ENCODE measurements around the gene SOD3. TPM values are rescaled to one million over a fixed set of nuclear protein-coding genes. Genes with fewer than 3 reads are reported as not detected.

Gene SOD3
- total RNA-seq, 2 donors from 2014 or later, result not detected

DNA sequence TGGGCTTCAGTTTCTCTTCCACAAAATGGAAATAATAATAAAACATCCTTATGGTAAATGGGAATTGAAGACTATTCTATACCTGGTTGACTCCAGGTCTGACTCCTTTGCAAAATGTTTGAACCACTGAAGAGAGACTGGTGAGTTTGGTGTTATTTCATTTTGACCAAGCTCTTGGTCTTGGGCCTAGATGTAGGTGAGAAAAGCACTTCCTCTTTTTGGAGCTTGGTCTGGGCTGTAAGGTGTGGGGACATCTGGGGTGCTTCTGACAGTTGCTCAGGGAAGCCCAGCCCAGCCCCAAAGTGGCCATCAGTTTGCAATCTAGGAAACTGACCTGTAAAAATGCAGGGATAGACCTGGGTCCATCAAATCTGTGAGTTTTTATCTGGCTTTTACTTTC lies 26.8 kb upstream of the SOD3 start:
- H3K27me3 Mint-ChIP-seq, result peaks cover 5% of the 10 kb centered on the region
- ATAC-seq (no peak), DNase-seq (no peak)
- H3K36me3 Mint-ChIP-seq (ENCODE audit: low read depth), result peaks cover 3% of the 10 kb centered on the region
- H3K4me3 Mint-ChIP-seq, result no peak overlapping the region
- no peaks in the 10 kb centered on the region for H3K4me1 Mint-ChIP-seq
- H3K9me3 ChIP-seq (ENCODE audit: control insufficient read depth, low read length, poor library complexity, severe bottlenecking), result no peaks in the 10 kb centered on the region
- no peak overlapping the region for H3K27ac Mint-ChIP-seq

DNA sequence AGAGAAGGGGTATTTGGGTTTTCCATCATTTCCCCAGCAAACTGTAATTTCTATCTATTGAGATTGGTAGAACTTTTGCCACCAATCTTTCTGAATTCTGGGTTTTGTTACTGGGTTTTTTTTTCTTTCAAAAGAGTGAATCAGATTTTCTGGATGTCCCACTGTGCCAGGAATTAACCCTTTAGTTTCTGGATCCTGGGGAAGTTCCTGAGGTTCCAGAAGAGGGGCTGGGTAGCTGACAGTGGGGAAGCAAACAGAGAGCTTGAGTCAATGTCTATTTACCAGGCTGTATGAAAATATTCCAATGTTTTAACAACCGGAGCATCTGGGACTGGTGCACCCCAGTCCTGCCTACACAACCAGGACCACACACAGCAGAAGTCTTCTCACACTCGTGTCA lies 25.8 kb upstream of the SOD3 start:
- no peak for ATAC-seq

DNA sequence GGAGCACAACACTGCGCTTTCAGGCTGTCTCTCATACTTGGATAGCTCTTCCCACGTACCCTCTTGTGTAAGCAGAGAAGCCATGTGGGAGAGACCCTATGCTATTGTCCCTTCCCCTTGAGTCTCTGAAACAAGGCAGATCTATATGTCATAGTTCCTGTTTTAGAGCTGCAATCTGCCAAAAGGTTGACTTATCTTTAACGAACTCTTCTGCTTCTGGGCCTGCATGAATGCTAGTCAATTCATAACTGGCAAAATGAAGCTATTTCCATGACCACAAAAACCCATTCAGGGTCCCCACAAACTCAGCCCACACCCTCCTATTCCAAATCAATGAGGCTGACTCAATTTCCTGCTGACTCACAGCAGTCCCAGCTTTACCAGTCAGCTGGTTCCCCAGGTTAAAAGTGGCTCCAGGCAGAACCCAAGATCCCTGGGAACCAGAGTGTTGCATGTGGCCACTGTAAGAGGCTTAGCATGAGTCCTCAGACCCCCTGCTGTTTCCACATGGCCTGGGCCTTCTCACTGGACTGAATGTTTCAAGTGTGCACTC lies 25.3 kb upstream of the SOD3 start:
- no peak overlapping the region for H3K4me3 Mint-ChIP-seq
- no peak for ATAC-seq

More for the DNA sequence above, 25.8 kb upstream of the SOD3 start:
- peaks cover 5% of the 10 kb centered on the region for H3K27me3 Mint-ChIP-seq
- no peak overlapping the region for H3K27ac Mint-ChIP-seq
- H3K36me3 Mint-ChIP-seq (ENCODE audit: low read depth), result peaks cover 3% of the 10 kb centered on the region
- H3K4me1 Mint-ChIP-seq, result no peaks in the 10 kb centered on the region
- H3K9me3 ChIP-seq (ENCODE audit: control insufficient read depth, low read length, poor library complexity, severe bottlenecking), result no peaks in the 10 kb centered on the region
- no peak overlapping the region for H3K4me3 Mint-ChIP-seq
- DNase-seq, result no peak

DNA sequence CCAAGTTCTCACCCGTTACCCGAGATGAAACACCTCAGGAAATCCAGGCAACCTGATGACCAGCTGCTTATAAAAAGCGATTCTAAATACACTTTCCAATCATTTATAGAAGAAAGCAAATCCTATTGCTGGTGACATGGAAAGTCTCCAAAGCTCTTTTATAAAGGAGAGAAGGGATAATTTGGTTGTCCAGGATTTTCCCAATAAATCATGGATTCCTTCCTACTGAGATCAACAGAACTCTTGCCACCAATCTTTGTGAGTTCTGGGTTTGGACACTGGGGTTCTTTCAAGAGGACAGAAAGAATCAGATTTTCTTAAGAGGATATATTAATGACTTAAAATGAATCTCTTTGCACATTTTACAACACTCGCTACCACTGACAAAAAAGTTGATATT lies 24.7 kb upstream of the SOD3 start:
- DNase-seq (no peak), ATAC-seq (no peak)
- no peaks in the 10 kb centered on the region for H3K4me1 Mint-ChIP-seq
- H3K36me3 Mint-ChIP-seq (ENCODE audit: low read depth), result peaks cover 3% of the 10 kb centered on the region
- H3K4me3 Mint-ChIP-seq, result no peak overlapping the region
- H3K9me3 ChIP-seq (ENCODE audit: control insufficient read depth, low read length, poor library complexity, severe bottlenecking), result no peaks in the 10 kb centered on the region
- peaks cover 5% of the 10 kb centered on the region for H3K27me3 Mint-ChIP-seq
- no peak overlapping the region for H3K27ac Mint-ChIP-seq

More for the DNA sequence above, 25.3 kb upstream of the SOD3 start:
- Mint-ChIP-seq H3K4me1 (no peaks in the 10 kb centered on the region), H3K36me3 (ENCODE audit: low read depth) (peaks cover 3% of the 10 kb centered on the region), H3K27ac (no peak overlapping the region), H3K27me3 (peaks cover 5% of the 10 kb centered on the region)
- DNase-seq, result no peak
- no peaks in the 10 kb centered on the region for H3K9me3 ChIP-seq (ENCODE audit: control insufficient read depth, low read length, poor library complexity, severe bottlenecking)

DNA sequence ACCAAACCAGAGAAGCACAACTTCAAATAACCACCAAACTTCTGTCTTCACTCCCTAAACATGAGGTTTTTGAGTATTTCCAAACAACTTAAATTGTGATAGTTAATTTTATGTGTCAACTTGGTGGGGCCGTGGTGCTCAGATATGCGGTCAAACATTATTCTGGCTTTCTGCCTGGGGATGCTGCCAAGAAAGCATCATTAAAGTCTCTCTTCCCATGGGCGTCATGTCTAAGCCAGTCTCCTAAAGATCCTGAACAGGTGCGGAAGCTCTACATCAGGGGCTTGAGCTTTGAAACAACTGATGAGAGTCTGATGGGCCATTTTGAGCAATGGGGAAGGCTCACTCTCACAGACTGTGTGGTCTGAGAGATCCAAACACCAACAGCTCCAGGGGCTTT lies 24.1 kb upstream of the SOD3 start:
- Mint-ChIP-seq H3K4me3 (no peak overlapping the region), H3K27ac (no peak overlapping the region), H3K4me1 (no peaks in the 10 kb centered on the region), H3K36me3 (ENCODE audit: low read depth) (peaks cover 3% of the 10 kb centered on the region), H3K27me3 (peaks cover 5% of the 10 kb centered on the region)
- DNase-seq (no peak), ATAC-seq (no peak)
- no peaks in the 10 kb centered on the region for H3K9me3 ChIP-seq (ENCODE audit: control insufficient read depth, low read length, poor library complexity, severe bottlenecking)

DNA sequence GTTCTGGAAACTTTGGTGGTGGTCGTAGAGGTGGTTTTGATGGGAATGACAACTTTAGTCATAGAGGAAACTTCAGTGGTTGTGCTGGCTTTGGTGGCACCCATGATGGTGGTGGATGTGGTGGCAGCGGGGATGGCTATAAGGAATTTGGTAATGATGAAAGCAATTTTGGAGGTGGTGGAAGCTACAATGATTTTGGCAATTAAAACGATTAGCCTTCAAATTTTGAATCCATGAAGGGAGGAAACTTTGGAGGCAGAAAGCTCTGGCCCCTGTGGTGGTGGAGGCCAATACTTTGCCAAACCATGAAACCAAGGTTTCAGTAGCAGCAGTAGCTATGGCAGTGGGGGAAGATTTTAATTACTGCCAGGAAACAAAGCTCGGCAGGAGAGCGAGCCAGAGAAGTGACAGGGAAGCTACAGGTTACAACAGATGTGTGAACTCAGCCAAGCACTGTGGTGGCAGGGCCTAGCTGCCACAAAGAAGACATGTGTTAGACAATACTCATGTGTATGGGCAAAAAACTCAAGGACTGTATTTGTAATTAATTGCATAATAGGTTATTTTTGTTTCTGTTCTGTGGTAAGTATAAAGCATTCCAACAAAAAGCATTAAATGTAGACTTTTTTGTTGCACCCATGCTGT lies 23.2 kb upstream of the SOD3 start:
- Mint-ChIP-seq H3K36me3 (ENCODE audit: low read depth) (peaks cover 3% of the 10 kb centered on the region), H3K4me3 (no peak overlapping the region), H3K4me1 (no peaks in the 10 kb centered on the region), H3K27ac (no peak overlapping the region), H3K27me3 (peaks cover 5% of the 10 kb centered on the region)
- no peaks in the 10 kb centered on the region for H3K9me3 ChIP-seq (ENCODE audit: control insufficient read depth, low read length, poor library complexity, severe bottlenecking)
- DNase-seq, result no peak
- no peak for ATAC-seq

DNA sequence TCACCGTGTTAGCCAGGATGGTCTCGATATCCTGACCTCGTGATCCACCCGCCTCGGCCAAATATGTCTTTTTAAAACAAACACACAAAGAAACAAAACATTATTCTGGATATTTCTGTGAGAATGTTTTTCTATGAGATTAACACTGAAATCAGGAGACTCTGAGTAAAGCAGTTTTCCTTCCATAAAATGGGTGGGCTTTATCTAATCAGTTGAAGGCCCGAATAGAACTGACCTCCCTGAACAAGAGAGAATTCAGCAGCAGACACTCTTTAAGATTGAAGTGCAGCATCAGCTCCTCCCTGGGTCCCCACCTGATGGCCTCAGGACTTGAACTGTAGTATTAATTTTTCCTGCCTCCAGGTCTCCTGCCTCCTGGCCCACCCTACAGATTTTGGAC lies 22.4 kb upstream of the SOD3 start:
- no peak for DNase-seq
- H3K9me3 ChIP-seq (ENCODE audit: control insufficient read depth, low read length, poor library complexity, severe bottlenecking), result no peaks in the 10 kb centered on the region
- Mint-ChIP-seq H3K36me3 (ENCODE audit: low read depth) (peaks cover 3% of the 10 kb centered on the region), H3K27me3 (peaks cover 5% of the 10 kb centered on the region), H3K4me3 (no peak overlapping the region), H3K4me1 (no peaks in the 10 kb centered on the region), H3K27ac (no peak overlapping the region)
- no peak for ATAC-seq

DNA sequence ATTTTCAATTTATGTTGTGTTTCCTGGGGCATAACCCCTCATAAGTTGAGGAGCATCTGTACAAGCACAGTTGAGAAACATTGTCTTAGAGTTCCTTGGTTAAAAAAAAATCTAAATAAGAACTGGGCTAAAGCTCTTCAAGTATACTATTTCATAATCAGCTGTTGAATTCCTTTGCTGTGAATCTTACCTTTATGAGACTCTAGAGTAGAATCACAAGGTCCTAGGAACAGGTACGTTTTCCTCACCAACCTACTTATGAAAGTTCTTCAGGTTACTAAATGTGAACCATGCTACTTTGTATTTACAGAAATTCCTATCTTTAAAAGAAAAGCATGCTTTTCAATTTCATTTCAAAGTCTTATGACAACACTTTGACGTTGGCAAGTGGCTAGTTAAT lies 20.9 kb upstream of the SOD3 start:
- Mint-ChIP-seq H3K4me1 (no peaks in the 10 kb centered on the region), H3K4me3 (no peak overlapping the region), H3K36me3 (ENCODE audit: low read depth) (peaks cover 3% of the 10 kb centered on the region), H3K27ac (no peak overlapping the region), H3K27me3 (peaks cover 5% of the 10 kb centered on the region)
- H3K9me3 ChIP-seq (ENCODE audit: control insufficient read depth, low read length, poor library complexity, severe bottlenecking), result no peaks in the 10 kb centered on the region
- DNase-seq (no peak), ATAC-seq (no peak)

DNA sequence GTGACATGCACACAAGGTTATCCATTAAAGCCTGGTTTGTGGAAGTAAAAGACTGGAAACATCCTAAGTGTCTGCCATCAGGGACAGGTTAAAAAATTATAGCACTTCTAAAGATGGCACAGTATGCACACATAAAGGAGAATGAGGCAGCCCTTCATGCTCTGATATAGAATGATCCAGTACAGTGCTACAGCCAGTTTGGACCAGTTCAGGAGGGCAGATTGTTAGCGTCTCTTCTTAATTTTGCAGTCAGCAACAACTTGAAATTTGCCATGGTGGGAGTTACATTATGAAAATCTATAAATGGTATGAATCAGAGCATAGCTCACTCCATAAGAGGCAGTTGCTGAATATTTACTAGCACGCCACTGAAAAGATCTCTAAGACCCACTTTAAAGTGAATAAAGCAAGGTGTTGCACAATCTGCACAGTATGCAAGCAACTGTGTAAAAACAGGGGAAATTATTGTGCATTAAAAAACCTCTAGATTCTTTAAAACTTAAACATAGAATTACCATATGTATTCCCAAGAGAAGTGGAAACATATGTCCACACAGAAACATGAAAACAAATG lies 20.3 kb upstream of the SOD3 start:
- DNase-seq (no peak), ATAC-seq (no peak)
- no peak overlapping the region for H3K27ac Mint-ChIP-seq
- H3K9me3 ChIP-seq (ENCODE audit: control insufficient read depth, low read length, poor library complexity, severe bottlenecking), result no peaks in the 10 kb centered on the region
- H3K36me3 Mint-ChIP-seq (ENCODE audit: low read depth), result peaks cover 3% of the 10 kb centered on the region
- H3K27me3 Mint-ChIP-seq, result peaks cover 4% of the 10 kb centered on the region
- no peaks in the 10 kb centered on the region for H3K4me1 Mint-ChIP-seq
- H3K4me3 Mint-ChIP-seq, result no peak overlapping the region

DNA sequence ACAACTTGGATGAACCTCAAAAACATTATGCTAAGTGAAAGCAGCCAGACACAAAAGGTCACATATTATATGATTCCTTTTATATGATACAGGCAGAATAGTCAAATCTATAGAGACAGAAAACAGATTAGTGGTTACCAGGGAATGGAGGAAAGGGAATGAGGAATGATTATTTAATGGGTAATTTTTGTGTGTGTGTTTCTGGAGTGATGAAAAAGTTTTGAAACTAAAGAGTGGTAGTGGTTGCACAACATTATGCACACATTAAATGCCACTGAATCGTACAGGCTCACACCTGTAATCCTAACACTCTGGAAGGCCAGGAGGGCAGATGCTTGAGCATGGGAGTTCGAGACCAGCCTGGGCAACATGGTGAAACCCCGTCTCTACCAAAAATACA lies 19.6 kb upstream of the SOD3 start:
- DNase-seq (no peak), ATAC-seq (no peak)
- no peaks in the 10 kb centered on the region for H3K9me3 ChIP-seq (ENCODE audit: control insufficient read depth, low read length, poor library complexity, severe bottlenecking)
- no peaks in the 10 kb centered on the region for H3K4me1 Mint-ChIP-seq
- H3K4me3 Mint-ChIP-seq, result no peak overlapping the region
- peaks cover 3% of the 10 kb centered on the region for H3K36me3 Mint-ChIP-seq (ENCODE audit: low read depth)
- H3K27me3 Mint-ChIP-seq, result no peaks in the 10 kb centered on the region
- H3K27ac Mint-ChIP-seq, result no peak overlapping the region

DNA sequence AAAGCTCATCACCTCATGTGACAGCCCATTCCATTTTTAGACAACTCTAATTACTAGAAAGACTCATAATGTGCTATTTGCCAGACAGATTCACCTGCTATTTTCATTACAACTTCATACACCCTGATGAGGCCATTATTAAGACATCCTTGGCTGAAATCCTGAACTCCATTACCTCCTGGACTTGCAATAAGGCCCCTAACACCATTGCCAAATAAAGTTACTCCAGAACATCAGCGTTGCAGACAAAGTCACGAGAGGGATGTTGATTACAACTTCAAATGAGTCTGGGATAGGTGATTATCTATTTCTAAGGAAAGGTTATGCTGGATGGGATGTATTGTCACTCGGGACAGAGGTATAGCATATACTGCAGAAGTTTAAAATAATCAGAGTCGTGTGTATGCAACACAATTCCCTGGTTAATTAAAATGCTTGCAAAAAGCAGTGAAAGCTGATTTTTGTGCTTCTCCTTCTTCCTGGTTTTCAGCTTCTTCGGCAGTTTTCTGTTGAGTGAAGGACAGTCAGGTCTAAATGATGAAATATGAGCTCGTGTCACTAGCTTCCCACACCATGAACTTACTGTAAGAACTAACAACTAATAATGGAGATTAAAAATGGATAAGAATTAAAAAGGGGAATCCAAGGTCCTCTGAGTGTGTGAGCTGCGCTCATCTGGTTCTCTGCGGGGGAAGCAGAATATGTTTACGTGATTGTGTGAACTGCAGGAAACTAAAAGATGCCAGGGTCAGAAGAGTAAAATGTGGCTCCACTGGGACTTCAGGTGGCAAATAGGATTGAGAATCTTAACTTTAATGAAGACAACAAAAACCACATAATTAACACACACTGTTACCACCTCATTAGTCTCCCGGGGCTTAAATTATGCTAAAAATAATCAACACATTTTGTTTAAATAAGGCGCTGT lies 17.6 kb upstream of the SOD3 start:
- DNase-seq (no peak), ATAC-seq (no peak)
- Mint-ChIP-seq H3K36me3 (ENCODE audit: low read depth) (no peaks in the 10 kb centered on the region), H3K4me1 (no peaks in the 10 kb centered on the region), H3K27ac (no peak overlapping the region), H3K4me3 (no peak overlapping the region), H3K27me3 (no peaks in the 10 kb centered on the region)
- H3K9me3 ChIP-seq (ENCODE audit: control insufficient read depth, low read length, poor library complexity, severe bottlenecking), result no peaks in the 10 kb centered on the region

DNA sequence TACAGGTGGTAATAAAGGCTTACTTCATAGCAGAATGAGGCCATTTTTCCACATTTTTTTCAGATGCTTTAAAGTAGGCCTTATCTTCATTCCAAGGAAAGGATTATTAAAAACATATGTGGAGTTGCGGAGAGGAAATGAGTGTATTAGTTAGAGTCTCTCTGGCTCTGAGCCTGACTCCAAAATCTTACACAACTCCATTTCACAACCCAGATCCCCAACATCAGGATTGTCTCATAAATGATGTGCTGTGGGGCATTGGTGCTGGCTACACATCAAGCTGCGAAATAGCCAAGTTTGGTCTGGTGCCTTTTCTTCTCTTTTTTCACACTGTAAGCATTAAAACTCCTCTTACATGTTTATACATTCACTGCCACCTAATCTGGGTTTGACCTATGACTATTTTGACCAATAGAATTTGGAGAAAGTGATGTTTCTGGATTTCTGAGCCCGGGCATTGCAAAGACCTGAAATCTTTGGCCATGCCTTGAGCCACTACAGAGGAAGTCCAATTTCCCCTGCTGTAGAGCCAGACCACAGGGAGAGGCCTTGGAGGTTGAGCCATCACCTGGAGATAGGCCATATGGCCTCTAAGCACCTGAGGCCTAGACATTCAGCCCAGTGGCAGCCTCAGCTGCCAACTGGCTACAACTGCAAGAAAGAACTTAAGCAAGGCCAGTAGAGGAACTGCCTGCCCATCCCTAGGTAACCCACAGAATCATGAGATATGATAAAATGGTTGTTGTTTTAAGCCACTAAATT lies 16.7 kb upstream of the SOD3 start:
- Mint-ChIP-seq H3K4me1 (no peaks in the 10 kb centered on the region), H3K4me3 (no peak overlapping the region), H3K36me3 (ENCODE audit: low read depth) (no peaks in the 10 kb centered on the region), H3K27ac (no peak overlapping the region), H3K27me3 (no peaks in the 10 kb centered on the region)
- no peaks in the 10 kb centered on the region for H3K9me3 ChIP-seq (ENCODE audit: control insufficient read depth, low read length, poor library complexity, severe bottlenecking)
- DNase-seq (no peak), ATAC-seq (no peak)
